ENCODE measurements around the gene C3orf49. TPM values are rescaled to one million over a fixed set of nuclear protein-coding genes. Genes with fewer than 3 reads are reported as not detected.

Gene C3orf49
- total and polyA plus RNA-seq, 8 donors = not detected

GRCh38 chr3:63862804-63863149 lies 43.7 kb downstream of the C3orf49 start:
- Histone ChIP-seq H3K27ac (peak overlapping the region; percentile 82 to 99 (median 88)), H3K4me1 (peaks cover 7 to 54% (median 33%) of the 10 kb centered on the region in 4 donors), H3K27me3 (no peaks in the 10 kb centered on the region), H3K9me3 (no peaks in the 10 kb centered on the region), H3K36me3 (peaks cover 0 to 5% (median 0%) of the 10 kb centered on the region in 4 donors), H3K4me3 (peak overlapping the region; percentile 81 to 98 (median 90))
- TF ChIP-seq POLR2AphosphoS5 (IDR thresholded peaks at IDR 0.05) (no peak), POLR2A (IDR thresholded peaks at IDR 0.05) (no peak), EP300 (IDR thresholded peaks at IDR 0.05) (no peak), CTCF (IDR thresholded peaks at IDR 0.05) (no peak)
- WGBS, 5 donors = 16 to 25% (median 18%) methylated on average over 5 of the region's 5 CpGs
- intact Hi-C loops (cut with DNase I; ENCODE audit: low total_unique reads) = no loop called here
- DNase-seq = peak in 1 of 2 donors; percentile 11

GRCh38 chr3:63863150-63864007 lies 44.3 kb downstream of the C3orf49 start, which contains the start of the genes ATXN7 and THOC7:
Gene ATXN7 (plus strand): TSS chr3:63863867. CDS start chr3:63912599, 48,732 bp downstream.
Gene THOC7 (minus strand): TSS chr3:63863805. CDS start chr3:63863790, 15 bp downstream.
- Histone ChIP-seq H3K27ac (peak within 1 kb of the TSS; percentile 88 to 99 (median 93)), H3K27me3 (no peaks in the 10 kb centered on the region), H3K9me3 (no peaks in the 10 kb centered on the region), H3K36me3 (peaks cover 0 to 5% (median 0%) of the 10 kb centered on the region in 4 donors), H3K4me3 (peak within 1 kb of the TSS; percentile 81 to 98 (median 94)), H3K4me1 (peaks cover 7 to 54% (median 33%) of the 10 kb centered on the region in 4 donors)
- TF ChIP-seq CTCF (IDR thresholded peaks at IDR 0.05) (no peak), POLR2AphosphoS5 (IDR thresholded peaks at IDR 0.05) (peak in 1 of 3 donors; percentile 34)
- intact Hi-C loops (cut with DNase I; ENCODE audit: low total_unique reads) = no loop called here
- 0 to 1% (median 1%) methylated on average over 31 to 90 of the region's 98 CpGs for WGBS, 5 donors
- DNase-seq = peak; percentile 79 to 90

DNA sequence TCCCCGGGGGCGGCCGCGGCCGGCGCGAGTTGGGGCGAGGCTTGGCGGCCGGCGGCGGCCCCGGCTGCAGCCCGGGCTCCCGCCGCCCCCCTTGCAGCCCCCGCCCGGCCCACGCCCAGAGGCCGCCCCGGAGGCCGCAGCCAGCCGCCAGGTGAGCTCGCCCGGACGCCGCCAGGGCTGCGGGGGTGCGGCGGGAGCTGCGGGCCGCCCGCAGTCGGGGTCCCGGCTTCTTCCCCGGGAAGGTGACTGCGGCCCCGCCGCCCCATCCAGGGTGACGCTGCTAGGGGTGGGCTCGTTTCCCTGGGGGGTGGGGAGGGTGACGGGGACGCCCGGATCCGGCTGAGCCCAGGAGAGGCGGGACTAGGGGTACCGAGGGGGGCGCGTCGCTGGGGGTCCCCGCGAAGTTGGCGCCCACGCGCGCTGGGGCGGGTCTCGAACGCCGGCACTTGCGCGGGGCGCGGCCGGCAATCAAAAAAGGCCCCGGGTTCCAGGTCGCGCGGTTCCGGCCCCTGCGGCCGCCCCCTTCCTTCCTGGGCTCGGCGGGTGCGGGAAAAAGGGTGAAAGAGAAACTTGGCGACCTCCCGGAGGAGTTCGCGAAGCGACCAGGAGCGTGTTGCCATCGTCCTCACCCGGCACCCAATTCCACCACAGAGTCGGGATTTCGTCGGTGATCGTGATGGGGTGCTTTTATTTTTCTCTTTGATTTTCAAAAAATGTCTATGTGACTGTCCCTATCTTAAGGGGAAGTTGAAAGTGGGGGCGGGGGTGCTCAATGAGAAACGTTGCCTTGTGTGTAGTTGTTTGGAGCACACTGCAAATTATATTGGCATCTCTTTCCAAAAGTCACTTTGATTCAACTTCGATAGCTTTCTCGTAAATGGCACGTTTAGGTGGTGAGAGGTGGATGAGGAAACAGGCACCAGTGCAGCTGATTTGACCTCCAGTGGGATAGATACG lies 45.2 kb downstream of the C3orf49 start:
- peaks cover 7 to 45% (median 29%) of the 10 kb centered on the region in 4 donors for H3K4me1 ChIP-seq
- peak overlapping the region; percentile 81 to 98 (median 94) for H3K4me3 ChIP-seq
- H3K36me3 ChIP-seq = peaks cover 0 to 5% (median 0%) of the 10 kb centered on the region in 4 donors
- no peaks in the 10 kb centered on the region for H3K9me3 ChIP-seq
- peak; percentile 56 to 77 for DNase-seq
- TF ChIP-seq POLR2A (IDR thresholded peaks at IDR 0.05) = no peak
- no peak for TF ChIP-seq POLR2AphosphoS5 (IDR thresholded peaks at IDR 0.05)
- no peak for TF ChIP-seq EP300 (IDR thresholded peaks at IDR 0.05)
- no peak for TF ChIP-seq CTCF (IDR thresholded peaks at IDR 0.05)
- WGBS, 5 donors = 0 to 1% (median 0%) methylated on average over 18 to 93 of the region's 93 CpGs
- intact Hi-C loops (cut with DNase I; ENCODE audit: low total_unique reads) = no loop called here
- peak overlapping the region; percentile 88 to 99 (median 93) for H3K27ac ChIP-seq
- no peaks in the 10 kb centered on the region for H3K27me3 ChIP-seq

- Histone ChIP-seq H3K9me3 (no peaks in the 10 kb centered on the region), H3K36me3 (peaks cover 0 to 5% (median 0%) of the 10 kb centered on the region in 4 donors), H3K27me3 (no peaks in the 10 kb centered on the region), H3K4me3 (peak overlapping the region; percentile 81 to 98 (median 94)), H3K4me1 (peaks cover 7 to 44% (median 29%) of the 10 kb centered on the region in 4 donors), H3K27ac (peak overlapping the region in 4 of 5 donors; percentile 88 to 99 (median 93))
- no peak for DNase-seq
- intact Hi-C loops (cut with DNase I; ENCODE audit: low total_unique reads) = no loop called here
- 1 to 5% (median 2%) methylated on average over 3 of the region's 3 CpGs for WGBS, 5 donors
- TF ChIP-seq POLR2AphosphoS5 (IDR thresholded peaks at IDR 0.05) (no peak), POLR2A (IDR thresholded peaks at IDR 0.05) (no peak), EP300 (IDR thresholded peaks at IDR 0.05) (no peak), CTCF (IDR thresholded peaks at IDR 0.05) (no peak)
Measured at GRCh38 chr3:63864965-63865327, 45.8 kb downstream of the C3orf49 start.

Data from stomach (tissue), 9 donors.